Caco-2 (cell line): ENCODE data around the gene WDR27. TPM values are rescaled to one million over a fixed set of nuclear protein-coding genes. Genes with fewer than 3 reads are reported as not detected.

Experiments used
- BruUV-seq: library from RNA; stranded (reverse); fragments of 400-500 nt; replicated peaks from 2 replicates; lab custom pipeline; 2021; lab: Mats Ljungman, UMichigan
- CTCF ChIA-PET: fragments of 300-600 bp; sonication (Branson Sonifier 250); formaldehyde crosslinking; loops from one replicate; lab custom pipeline; 2022; ENCODE audit warnings: antibody characterized with exemption; lab: Charles Lee
- POLR2A ChIA-PET: fragments of 300-600 bp; sonication (Branson Sonifier 250); formaldehyde crosslinking; loops from one replicate; lab custom pipeline; 2022; ENCODE audit warnings: antibody characterized with exemption; lab: Charles Lee
- DNase-seq, 2 experiments: peaks; one replicate each; pipeline versions ENCODE4 v3.0.0 to v3.0.0-alpha.2; 2020 to 2022
- H3K27me3 ChIP-seq: replicated peaks from 2 replicates; pipeline ENCODE4 v1.6.0; 2011; ENCODE audit warnings: low read length; ENCODE audit not compliant: control insufficient read depth, insufficient read depth
- H3K36me3 ChIP-seq: 2 replicates; pipeline ENCODE4 v1.5.1; 2011; ENCODE audit warnings: low read length; ENCODE audit not compliant: control insufficient read depth, insufficient read depth
- H3K4me1 ChIP-seq: fragments of 250-450 bp; sonication (Bioruptor Pico); 2 replicates; pipeline ENCODE4 v1.5.1; 2020; ENCODE audit warnings: mild to moderate bottlenecking
- H3K4me3 ChIP-seq: 2 replicates; pipeline ENCODE4 v1.5.1; 2011; ENCODE audit warnings: low read depth, mild to moderate bottlenecking, control low read depth, low read length
- H3K9me3 ChIP-seq: fragments of 250-450 bp; sonication (Bioruptor Pico); 2 replicates; pipeline ENCODE4 v1.5.1; 2020; ENCODE audit warnings: mild to moderate bottlenecking, moderate library complexity
- H3K27ac Mint-ChIP-seq: one replicate; pipeline ENCODE4 v1.8.0; 2022; ENCODE audit warnings: mixed read lengths; ENCODE audit not compliant: unreplicated experiment
- H3K27me3 Mint-ChIP-seq: one replicate; pipeline ENCODE4 v1.8.0; 2022; ENCODE audit warnings: mixed read lengths; ENCODE audit not compliant: insufficient read depth, unreplicated experiment
- H3K36me3 Mint-ChIP-seq: one replicate; pipeline ENCODE4 v1.8.0; 2022; ENCODE audit warnings: mild to moderate bottlenecking, mixed read lengths; ENCODE audit not compliant: insufficient read depth, unreplicated experiment
- H3K4me1 Mint-ChIP-seq: one replicate; pipeline ENCODE4 v1.8.0; 2022; ENCODE audit warnings: low read depth, mixed read lengths; ENCODE audit not compliant: unreplicated experiment
- H3K4me3 Mint-ChIP-seq: one replicate; pipeline ENCODE4 v1.8.0; 2022; ENCODE audit warnings: mild to moderate bottlenecking, moderate library complexity, mixed read lengths; ENCODE audit not compliant: unreplicated experiment
- H3K9me3 Mint-ChIP-seq: one replicate; pipeline ENCODE4 v1.8.0; 2022; ENCODE audit warnings: mixed read lengths; ENCODE audit not compliant: unreplicated experiment
- CTCF ChIP-seq, 2 experiments: fragments of 200-600 bp in 1 of 2; IDR thresholded peaks; 1 replicate in 1 of 2; 2 replicates in 1 of 2; pipeline versions ENCODE4 v1.5.1 to v1.8.0; 2011 to 2022; ENCODE audit warnings: antibody characterized with exemption in 1 of 2, control low read depth in 1 of 2, inconsistent platforms in 1 of 2, low read depth in 1 of 2, low read length in 1 of 2, mild to moderate bottlenecking in 1 of 2, moderate library complexity in 1 of 2; ENCODE audit not compliant: insufficient read depth in 1 of 2, severe bottlenecking in 1 of 2, unreplicated experiment in 1 of 2
- intact Hi-C: fragments of 100-400 bp; cut with micrococcal nuclease; formaldehyde crosslinking; loops from one replicate; pipeline ENCODE4 v1.10.0; 2022; ENCODE audit not compliant: unreplicated experiment
- total RNA-seq: library from RNA; stranded (reverse); gene quantifications from 2 replicates; pipeline ENCODE4 v1.2.3, GENCODE V29; 2022

WDR27 gene
- total RNA-seq, 1 experiment from 2014 or later: 62.9 TPM

DNA sequence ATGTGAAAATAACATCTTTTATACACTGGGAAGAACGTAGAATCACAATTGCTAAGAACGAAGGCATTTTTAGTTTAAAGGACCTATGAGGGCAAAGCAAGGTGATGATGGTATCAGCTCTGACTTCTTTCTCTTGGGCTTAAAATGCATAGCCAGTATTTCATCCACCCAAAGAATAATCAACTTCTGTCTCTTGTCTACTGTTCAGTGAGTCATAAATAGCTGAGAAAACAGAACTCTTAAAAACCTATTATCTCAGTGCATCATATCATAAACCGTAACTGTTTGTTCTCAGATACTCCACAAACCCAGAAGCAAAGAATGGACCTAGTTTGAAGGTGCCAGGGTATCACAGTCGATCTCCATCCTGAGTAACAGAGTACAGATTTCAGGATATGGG is 17.3 kb upstream of the WDR27 start:
- Histone ChIP-seq H3K9me3 (no peaks in the 10 kb centered on the region), H3K36me3 (0 out of 2 replicates have a peak, but pooled peaks cover 2% of the 10 kb centered on the region), H3K27me3 (no peaks in the 10 kb centered on the region), H3K4me1 (peaks cover 16% of the 10 kb centered on the region), H3K4me3 (no peak overlapping the region)
- Mint-ChIP-seq H3K27me3 (no peaks in the 10 kb centered on the region), H3K9me3 (no peaks in the 10 kb centered on the region), H3K4me1 (peaks cover 5% of the 10 kb centered on the region), H3K27ac (no peak overlapping the region), H3K36me3 (peaks cover 60% of the 10 kb centered on the region), H3K4me3 (no peak overlapping the region)
- CTCF ChIA-PET: no interaction called here
- TF ChIP-seq CTCF (IDR thresholded peaks at IDR 0.05; ENCODE audit: insufficient read depth in 1 of 2, low read depth in 1 of 2, low read length in 1 of 2, severe bottlenecking in 1 of 2, unreplicated experiment in 1 of 2): no peak
- POLR2A ChIA-PET: no interaction called here
- BruUV-seq: no TSS peak
- intact Hi-C loops: no loop called here
- DNase-seq: no peak

DNA sequence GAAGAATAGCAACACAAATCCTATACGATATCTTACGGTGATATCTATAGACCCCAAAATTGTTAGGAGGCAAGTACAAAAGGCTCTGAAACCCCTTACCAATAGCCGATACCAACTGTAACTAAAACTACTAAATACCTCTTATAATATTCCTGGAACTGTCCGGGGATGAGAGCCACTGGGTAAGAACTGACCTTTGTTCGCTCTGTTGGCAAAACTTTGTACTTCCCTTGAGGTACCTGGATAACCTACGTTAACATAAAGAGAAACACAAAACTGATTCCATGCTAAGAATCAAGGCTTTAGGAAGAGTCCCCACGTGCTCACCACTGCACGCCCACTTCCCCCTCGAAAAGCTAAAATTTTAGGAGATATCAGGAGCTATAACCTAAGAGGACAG is 12.8 kb upstream of the WDR27 start:
- no peaks in the 10 kb centered on the region for H3K9me3 ChIP-seq
- no peak overlapping the region for H3K4me3 ChIP-seq
- ChIA-PET CTCF (no interaction called here), POLR2A (no interaction called here)
- intact Hi-C loops: no loop called here
- Mint-ChIP-seq H3K27ac (no peak overlapping the region), H3K4me3 (no peak overlapping the region), H3K4me1 (no peaks in the 10 kb centered on the region), H3K36me3 (peaks cover 73% of the 10 kb centered on the region), H3K27me3 (no peaks in the 10 kb centered on the region), H3K9me3 (no peaks in the 10 kb centered on the region)
- 0 out of 2 replicates have a peak, but pooled peaks cover 2% of the 10 kb centered on the region for H3K36me3 ChIP-seq
- H3K27me3 ChIP-seq: no peaks in the 10 kb centered on the region
- H3K4me1 ChIP-seq: peaks cover 4% of the 10 kb centered on the region; the same call in 1 of the 2 replicates
- no peak for TF ChIP-seq CTCF (IDR thresholded peaks at IDR 0.05; ENCODE audit: insufficient read depth in 1 of 2, low read depth in 1 of 2, low read length in 1 of 2, severe bottlenecking in 1 of 2, unreplicated experiment in 1 of 2)
- no peak for DNase-seq
- no TSS peak for BruUV-seq

DNA sequence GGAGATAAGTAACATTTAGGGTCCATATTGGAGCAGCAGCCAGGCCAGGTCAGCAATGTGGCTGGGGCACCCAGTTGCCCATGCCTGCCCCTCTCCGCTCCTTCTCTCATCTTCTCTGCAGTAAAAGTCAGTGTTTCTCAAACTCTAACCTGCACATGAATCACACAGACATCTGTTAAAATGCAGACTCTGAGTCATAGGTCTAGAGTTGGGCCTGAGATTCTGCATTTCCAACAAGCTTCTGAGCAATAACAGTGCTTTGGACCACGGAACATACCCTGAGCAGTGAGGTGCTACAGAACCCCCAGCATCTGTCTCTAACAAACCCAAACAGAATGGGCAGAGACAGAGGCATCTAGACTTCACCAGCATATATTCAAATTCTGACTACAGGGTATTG is 12.3 kb upstream of the WDR27 start:
- H3K27ac Mint-ChIP-seq: no peak overlapping the region
- no TSS peak for BruUV-seq
- TF ChIP-seq CTCF (IDR thresholded peaks at IDR 0.05; ENCODE audit: insufficient read depth in 1 of 2, low read depth in 1 of 2, low read length in 1 of 2, severe bottlenecking in 1 of 2, unreplicated experiment in 1 of 2): no peak
- ChIA-PET POLR2A (no interaction called here), CTCF (no interaction called here)
- H3K36me3 Mint-ChIP-seq: peaks cover 70% of the 10 kb centered on the region
- H3K9me3 Mint-ChIP-seq: no peaks in the 10 kb centered on the region
- H3K4me1 ChIP-seq: peaks cover 4% of the 10 kb centered on the region; the same call in 1 of the 2 replicates
- DNase-seq: no peak
- H3K27me3 Mint-ChIP-seq: no peaks in the 10 kb centered on the region
- H3K27me3 ChIP-seq: no peaks in the 10 kb centered on the region
- no peaks in the 10 kb centered on the region for H3K9me3 ChIP-seq
- H3K36me3 ChIP-seq: 0 out of 2 replicates have a peak, but pooled peaks cover 2% of the 10 kb centered on the region
- no peak overlapping the region for H3K4me3 ChIP-seq
- H3K4me3 Mint-ChIP-seq: no peak overlapping the region
- intact Hi-C loops: no loop called here
- H3K4me1 Mint-ChIP-seq: no peaks in the 10 kb centered on the region
